ENCODE data around the gene MGMT. TPM values are rescaled to one million over a fixed set of nuclear protein-coding genes. Genes with fewer than 3 reads are reported as not detected.

The MGMT gene
- total and polyA plus RNA-seq, 4 donors: 28.2 to 79.1 (median 46.0) TPM

GRCh38 chr10:129417870-129418269 is 49.2 kb upstream of the MGMT start:
- 76% methylated on average over 9 of the region's 9 CpGs for WGBS
- Histone ChIP-seq H3K9me3 (ENCODE audit: control insufficient read depth in 4 of 4, low read length in 3 of 4) (no peaks in the 10 kb centered on the region), H3K27ac (ENCODE audit: low read depth in 1 of 2, low read length in 2 of 2) (no peak overlapping the region), H3K36me3 (ENCODE audit: control insufficient read depth in 4 of 4, insufficient read depth in 3 of 4, low read depth in 1 of 4, low read length in 3 of 4) (no peaks in the 10 kb centered on the region), H3K9ac (ENCODE audit: low read depth in 1 of 2, low read length in 2 of 2) (no peak overlapping the region), H3K4me3 (ENCODE audit: low read depth in 1 of 3, low read length in 3 of 3) (no peak overlapping the region), H3K4me1 (ENCODE audit: control insufficient read depth in 4 of 4, insufficient read depth in 4 of 4, low read length in 3 of 4) (no peaks in the 10 kb centered on the region), H3K27me3 (ENCODE audit: control insufficient read depth in 4 of 4, insufficient read depth in 4 of 4, low read length in 3 of 4) (no peaks in the 10 kb centered on the region)
- no peak for TF ChIP-seq REST (IDR thresholded peaks at IDR 0.05)
- TF ChIP-seq FOXA2 (IDR thresholded peaks at IDR 0.05): no peak
- no peak for TF ChIP-seq EGR1 (IDR thresholded peaks at IDR 0.05; ENCODE audit: low read depth in 2 of 2)
- no peak for TF ChIP-seq CTCF (IDR thresholded peaks at IDR 0.05; ENCODE audit: low read depth, low read length, missing input control)
- TF ChIP-seq YY1 (IDR thresholded peaks at IDR 0.05): no peak
- no peak for TF ChIP-seq RXRA (IDR thresholded peaks at IDR 0.05)
- TF ChIP-seq MAX (IDR thresholded peaks at IDR 0.05): no peak
- no peak for TF ChIP-seq TAF1 (conservative IDR thresholded peaks at IDR 0.05)
- TF ChIP-seq ZBTB33 (IDR thresholded peaks at IDR 0.05): no peak
- TF ChIP-seq ATF3 (IDR thresholded peaks at IDR 0.05): no peak
- TF ChIP-seq FOXA1 (IDR thresholded peaks at IDR 0.05): no peak
- TF ChIP-seq HNF4A (conservative IDR thresholded peaks at IDR 0.05): no peak
- TF ChIP-seq SP1 (IDR thresholded peaks at IDR 0.05): no peak
- TF ChIP-seq HNF4G (IDR thresholded peaks at IDR 0.05): no peak
- no peak for TF ChIP-seq NR2F2 (IDR thresholded peaks at IDR 0.05)
- TF ChIP-seq GABPA (IDR thresholded peaks at IDR 0.05 in 1 of 2, conservative IDR thresholded peaks at IDR 0.05 in 1 of 2): no peak
- no peak for TF ChIP-seq JUND (IDR thresholded peaks at IDR 0.05)
- DNase-seq (ENCODE audit: low spot score): no peak

Data from liver (tissue), 9 donors.